Measurements from ENCODE around the gene WTAP. TPM values are rescaled to one million over a fixed set of nuclear protein-coding genes. Genes with fewer than 3 reads are reported as not detected.

WTAP gene
- total and polyA plus RNA-seq, 2 of the 8 experiments (the other 6 are each of a cell fraction or from before 2014, with no cell fraction given), result 32.6 to 120 TPM

DNA sequence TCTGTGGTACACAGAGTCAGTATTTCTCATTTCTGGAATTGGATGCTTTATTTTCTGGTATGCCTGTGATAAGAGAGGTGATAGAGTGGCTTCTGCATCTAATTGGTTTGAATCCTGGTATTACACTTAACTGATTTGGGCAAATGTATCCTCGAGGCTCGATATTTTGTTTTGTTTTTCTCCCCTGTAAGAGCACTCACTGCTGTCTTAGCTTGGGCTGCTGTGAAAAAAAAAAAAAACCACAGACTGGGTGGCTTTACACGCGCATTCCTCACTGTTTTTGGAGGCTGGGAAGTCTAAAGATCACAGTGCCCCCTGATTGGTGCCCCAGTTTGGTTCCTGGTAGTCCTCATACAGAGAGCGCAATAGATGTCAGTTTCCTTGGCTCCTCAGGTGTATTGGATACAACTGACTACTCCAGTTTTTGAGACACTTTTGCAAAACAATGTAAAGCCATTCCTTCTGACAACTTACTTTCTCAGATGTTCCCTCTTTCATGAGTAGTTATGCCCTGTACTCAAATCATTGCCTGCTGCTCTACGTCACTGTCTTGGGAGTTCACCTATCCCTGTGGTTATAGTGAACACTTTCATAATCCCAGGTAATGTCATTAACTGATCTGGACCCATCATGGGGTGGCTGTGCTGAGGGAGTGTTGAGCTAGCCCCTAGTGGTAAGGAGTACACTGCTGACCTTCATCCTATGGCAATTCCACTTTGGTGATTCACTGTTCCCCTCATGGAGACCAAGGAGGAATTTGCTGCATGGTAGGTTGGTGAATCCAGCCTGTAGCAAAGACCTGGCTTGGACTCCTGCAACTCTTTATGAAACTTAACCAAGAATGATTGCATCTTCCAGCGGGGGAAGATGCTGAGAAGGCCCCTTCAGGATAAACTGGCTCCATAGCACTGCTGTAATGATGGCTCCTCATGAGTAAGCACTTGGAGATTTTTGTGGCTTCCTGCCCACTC is 31.0 kb downstream of the WTAP start:
- 93% methylated on average over 7 of the region's 7 CpGs; no CpG with 5 or more reads in 1 of the 2 experiments for WGBS, 2 experiments (ENCODE audit: extremely low coverage in 1 of 2, insufficient coverage in 1 of 2, insufficient read length in 1 of 2, insufficient replicate concordance in 2 of 2, low coverage in 1 of 2, low lambda C conversion rate in 2 of 2, missing lambda C conversion rate in 1 of 2)
- Histone ChIP-seq H3K4ac (replicated peaks; ENCODE audit: insufficient read length, low read depth, low read length) (no peak overlapping the region), H3K23ac (ENCODE audit: insufficient read length) (no peak overlapping the region), H3K27ac (ENCODE audit: low read depth, low read length) (0 out of 2 replicates have a peak overlapping the region, but pooled peaks have one; percentile 10), H4K8ac (ENCODE audit: extremely low read depth, insufficient read depth, low read length) (no peak overlapping the region), H2AK5ac (ENCODE audit: low read depth, low read length) (no peak overlapping the region), H3K79me1 (ENCODE audit: low read depth, low read length) (peaks cover 4% of the 10 kb centered on the region; the same call in 1 of the 2 replicates), H3K23me2 (ENCODE audit: low read depth, low read length) (peaks cover 11% of the 10 kb centered on the region), H3K56ac (replicated peaks; ENCODE audit: insufficient read length, low read depth, low read length) (no peak overlapping the region), H2BK5ac (ENCODE audit: low read depth, low read length) (no peak overlapping the region), H3K9me3 (ENCODE audit: insufficient read depth in 2 of 2, low read depth in 1 of 2, low read length in 1 of 2) (no peaks in the 10 kb centered on the region), H2BK20ac (ENCODE audit: low read length) (no peak overlapping the region), H2BK12ac (ENCODE audit: low read depth, low read length) (no peak overlapping the region), H3K36me3 (ENCODE audit: control insufficient read depth in 2 of 4, insufficient read depth in 4 of 4, low read length in 3 of 4) (peaks cover 14 to 62% (median 34%) of the 10 kb centered on the region in 4 experiments), H3K4me3 (ENCODE audit: extremely low read depth in 1 of 4, insufficient read depth in 2 of 4, low read depth in 3 of 4, low read length in 4 of 4) (no peak overlapping the region), H4K20me1 (replicated peaks in 1 of 2; ENCODE audit: control insufficient read depth in 1 of 2, insufficient read depth in 2 of 2, low read length in 2 of 2) (peaks cover 2 to 10% of the 10 kb centered on the region in 2 experiments), H3K9ac (replicated peaks in 1 of 4; ENCODE audit: extremely low read depth in 1 of 4, low read depth in 3 of 4, low read length in 3 of 4) (no peak overlapping the region), H4K5ac (ENCODE audit: insufficient read length, low read depth, low read length) (no peak overlapping the region), H3K4me2 (ENCODE audit: insufficient read depth in 1 of 2, low read depth in 2 of 2, low read length in 2 of 2) (no peak overlapping the region), H3K14ac (ENCODE audit: insufficient read length) (no peak overlapping the region), H3K79me2 (ENCODE audit: control insufficient read depth in 1 of 2, insufficient read depth in 2 of 2, low read length in 2 of 2) (peaks cover 0 to 11% of the 10 kb centered on the region in 2 experiments; a peak in 2 of 4 replicates), H3K18ac (ENCODE audit: extremely low read depth, low read length) (no peak overlapping the region), H2BK15ac (ENCODE audit: low read length) (no peak overlapping the region), H3K27me3 (replicated peaks in 1 of 4; ENCODE audit: control insufficient read depth in 3 of 4, extremely low read depth in 1 of 4, insufficient read depth in 3 of 4, low read length in 3 of 4) (no peaks in the 10 kb centered on the region), H3K4me1 (replicated peaks in 1 of 4; ENCODE audit: control insufficient read depth in 3 of 4, insufficient read depth in 4 of 4, low read length in 3 of 4) (peaks cover 6 to 15% (median 12%) of the 10 kb centered on the region in 4 experiments; a peak in 6 of 7 replicates), H2BK120ac (replicated peaks; ENCODE audit: low read depth, low read length) (no peak overlapping the region), H4K91ac (replicated peaks; ENCODE audit: insufficient read length, low read length) (no peak overlapping the region), H2AFZ (ENCODE audit: low read length) (no peak overlapping the region)
- FAIRE-seq (no peak), DNase-seq (ENCODE audit: low read depth in 1 of 2, low spot score in 2 of 2) (no peak)
- ChIA-PET CTCF (ENCODE audit: partially characterized antibody) (interaction anchor here (1.1 to 1.5 kb wide), 4 partner anchors 27 to 584 kb away, joined by 3 to 4 read pairs (median 3); no protein-coding TSS in a partner anchor), POLR2A (ENCODE audit: partially characterized antibody) (interaction anchor here (0.5 to 6.0 kb wide), 5 partner anchors 20 to 66 kb away, joined by 3 to 86 read pairs (median 24); partner anchors contain the start of genes MRPL18, SOD2, TCP1 and WTAP)
- TF ChIP-seq RFX5 (IDR thresholded peaks at IDR 0.05; ENCODE audit: borderline replicate concordance, low read depth, low read length), result no peak
- no peak for TF ChIP-seq HDAC2 (IDR thresholded peaks at IDR 0.05; ENCODE audit: borderline replicate concordance in 1 of 2, low read depth in 2 of 2, low read length in 2 of 2)
- TF ChIP-seq RAD21 (IDR thresholded peaks at IDR 0.05 in 1 of 2, conservative IDR thresholded peaks at IDR 0.05 in 1 of 2; ENCODE audit: low read depth in 2 of 2, low read length in 2 of 2), result no peak; a peak in 1 of 4 replicates
- no peak for TF ChIP-seq BCL11A (IDR thresholded peaks at IDR 0.05; ENCODE audit: low read depth in 2 of 2, low read length in 2 of 2)
- no peak for TF ChIP-seq RNF2 (IDR thresholded peaks at IDR 0.05; ENCODE audit: borderline replicate concordance, low read depth, low read length, missing control alignments, poor library complexity, severe bottlenecking)
- no peak for TF ChIP-seq SP1 (IDR thresholded peaks at IDR 0.05; ENCODE audit: low read depth, low read length)
- no peak for TF ChIP-seq SIRT6 (IDR thresholded peaks at IDR 0.05; ENCODE audit: low read length)
- TF ChIP-seq EZH2 (IDR thresholded peaks at IDR 0.05; ENCODE audit: low read depth, low read length, severe bottlenecking), result no peak
